Endothelial cell of hepatic sinusoid (primary cell): ENCODE measurements around the gene EHMT1.
"Not testable (repeated sequence)": the region's sequence is repeated elsewhere in the genome, so short reads cannot be mapped to it uniquely, and the experiment has no call there.

Experiments used
- in situ Hi-C: cut with HindIII; loops from 2 replicates; pipeline ENCODE4 v1.10.0; 2017; ENCODE audit warnings: low sequenced_read_pairs

Gene EHMT1

GRCh38 chr9:137878146-137878941 lies 259.5 kb downstream of the EHMT1 start:
- in situ Hi-C loops: no loop called here

- in situ Hi-C loops: no loop called here
Measured at GRCh38 chr9:137879052-137879451, 260.2 kb downstream of the EHMT1 start.

GRCh38 chr9:137879566-137880150 lies 260.9 kb downstream of the EHMT1 start:
- in situ Hi-C loops: no loop called here

- in situ Hi-C loops: no loop called here
Measured at GRCh38 chr9:137880160-137880975, 261.6 kb downstream of the EHMT1 start.

GRCh38 chr9:137880976-137881530 lies 262.2 kb downstream of the EHMT1 start:
- in situ Hi-C loops: no loop called here

GRCh38 chr9:137881591-137882505 lies 263.0 kb downstream of the EHMT1 start:
- in situ Hi-C loops: no loop called here

GRCh38 chr9:137882506-137882821 lies 263.7 kb downstream of the EHMT1 start:
- in situ Hi-C loops: no loop called here

GRCh38 chr9:137883977-137884376 lies 265.2 kb downstream of the EHMT1 start:
- in situ Hi-C loops: not testable (repeated sequence)

- in situ Hi-C loops: not testable (repeated sequence)
Measured at GRCh38 chr9:137884547-137884946, 265.7 kb downstream of the EHMT1 start.

GRCh38 chr9:137885121-137885520 lies 266.3 kb downstream of the EHMT1 start:
- in situ Hi-C loops: not testable (repeated sequence)
